AG09319 (cell line): ENCODE results near the gene MEPCE.
A peak's percentile ranks its signal among the peaks of the same experiment; 100 is the strongest.

Experiments
- DNase-seq: peaks from one replicate; pipeline ENCODE4 v3.0.0-alpha.2; 2010; ENCODE audit warnings: low read depth; ENCODE audit errors: extremely low read depth
- CTCF ChIP-seq: IDR thresholded peaks from 2 replicates; pipeline ENCODE4 v1.5.1; 2011; ENCODE audit warnings: low read depth, mild to moderate bottlenecking, inconsistent platforms, low read length, moderate library complexity

Gene MEPCE

DNA sequence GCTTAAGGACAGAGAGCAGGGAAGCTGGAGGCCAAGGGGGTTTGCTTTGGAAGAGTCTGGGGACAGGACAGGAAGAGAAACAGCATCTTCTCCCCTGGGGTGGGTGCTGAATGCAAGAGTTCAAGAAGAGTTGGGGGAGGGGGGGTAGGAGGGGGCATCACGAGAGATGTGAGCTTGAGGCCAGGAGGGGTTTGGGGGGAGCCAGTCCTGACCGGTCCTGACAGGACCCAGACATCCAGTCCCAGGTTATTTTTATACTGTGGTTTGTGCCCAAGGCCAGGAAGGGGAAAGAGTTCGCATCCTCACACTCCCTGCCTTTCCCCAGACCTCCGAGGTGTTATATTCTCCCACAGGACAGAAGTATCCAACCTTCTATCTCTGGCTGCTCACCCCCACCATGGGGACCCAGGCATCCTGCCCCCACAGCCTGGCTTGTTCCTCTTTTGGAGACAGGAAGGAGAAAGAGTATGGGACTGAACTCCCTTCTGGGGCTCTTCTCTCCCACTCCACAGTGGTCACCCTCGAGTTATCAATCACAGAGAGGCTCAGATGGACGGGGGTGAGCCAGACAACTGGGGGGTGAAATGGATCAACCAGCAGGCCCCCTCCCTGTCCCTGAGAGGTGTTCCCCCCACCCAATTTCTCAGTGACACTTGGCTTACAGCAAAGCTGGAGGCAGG is 46.6 kb downstream of the MEPCE start:
- TF ChIP-seq CTCF: no peak
- DNase-seq: no peak

DNA sequence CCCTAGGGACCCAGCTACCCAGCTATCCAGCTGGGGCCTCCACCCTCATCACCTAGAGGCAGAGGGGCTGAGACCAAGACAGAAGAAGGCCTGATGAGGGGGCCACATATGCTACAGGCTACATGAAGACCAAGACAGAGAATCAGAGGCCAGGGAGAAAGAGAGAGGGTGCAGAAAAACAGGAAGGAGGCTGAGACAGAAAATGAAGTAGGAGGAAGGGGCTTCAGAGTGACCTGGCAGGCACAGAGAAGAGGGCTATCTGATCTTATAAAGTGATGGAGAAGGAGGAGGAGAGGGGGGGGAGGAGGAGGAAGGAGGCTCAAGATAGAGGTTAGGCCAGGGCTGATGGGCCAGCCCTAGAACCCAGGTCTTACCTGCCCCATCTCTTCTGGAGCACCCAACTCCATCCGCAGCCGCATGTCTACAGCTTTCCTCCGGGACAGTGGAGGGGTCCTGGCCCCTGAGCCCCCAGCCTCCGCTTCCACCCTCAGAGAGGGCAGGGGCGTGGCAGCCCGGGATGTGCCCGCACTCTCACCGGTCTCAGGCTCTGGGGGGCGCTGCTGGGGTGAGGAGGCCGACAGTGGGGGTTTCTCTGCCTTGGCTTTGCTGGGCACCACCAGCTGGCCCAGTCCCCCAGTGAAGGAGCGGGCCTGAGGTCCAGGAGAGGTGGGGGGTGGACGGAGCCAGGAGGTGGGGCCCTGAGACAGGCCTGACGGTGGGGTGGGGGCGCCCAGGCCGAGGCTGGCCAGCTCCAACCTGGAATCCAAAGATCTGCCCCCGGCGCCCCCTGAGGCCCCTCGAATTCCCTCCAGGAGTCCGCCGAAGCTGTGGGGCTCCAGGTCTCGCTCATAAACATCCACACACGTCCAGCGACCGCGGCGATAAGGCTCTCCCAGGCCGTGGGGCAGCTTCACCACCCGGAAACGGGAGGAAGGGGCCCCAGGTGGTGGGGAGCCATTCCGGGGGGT is 47.6 kb downstream of the MEPCE start:
- no peak for DNase-seq
- peak; percentile 37 for TF ChIP-seq CTCF

GRCh38 chr7:100477871-100478267 is 48.2 kb downstream of the MEPCE start:
- no peak for TF ChIP-seq CTCF
- no peak for DNase-seq

GRCh38 chr7:100478958-100479660 is 49.5 kb downstream of the MEPCE start, which contains the start of gene TSC22D4:
Gene TSC22D4, minus strand, starts transcription at chr7:100479214. Its CDS starts 1,176 bp downstream, at chr7:100478038.
- TF ChIP-seq CTCF: no peak
- peak; percentile 88 for DNase-seq

DNA sequence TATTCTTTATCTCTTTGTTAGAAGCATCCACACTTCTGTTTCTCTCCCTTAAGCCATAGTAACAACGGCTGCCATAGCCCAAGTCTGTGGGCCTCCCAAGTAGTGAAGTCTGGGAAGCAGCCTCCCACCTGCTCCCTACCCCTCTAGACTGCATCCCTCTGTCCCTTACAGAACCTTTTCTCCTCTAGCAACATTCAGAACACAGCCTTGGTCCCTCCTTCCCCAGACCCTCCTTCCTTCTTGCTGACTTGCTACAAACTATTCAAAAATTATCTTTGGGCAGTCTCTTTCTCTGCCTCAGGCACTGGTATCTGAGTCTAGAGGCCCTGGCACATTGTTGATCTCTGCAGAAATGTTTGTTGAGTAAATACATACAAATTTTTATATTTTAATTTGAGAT is 51.8 kb downstream of the MEPCE start:
- DNase-seq: no peak
- no peak for TF ChIP-seq CTCF

GRCh38 chr7:100482728-100483089 is 53.1 kb downstream of the MEPCE start:
- no peak for TF ChIP-seq CTCF
- DNase-seq: no peak
